Epidermal melanocyte (primary cell): ENCODE data around the gene ANKRD34C.
A peak's percentile ranks its signal among the peaks of the same experiment; 100 is the strongest.
"Not testable (repeated sequence)": the region's sequence is repeated elsewhere in the genome, so short reads cannot be mapped to it uniquely, and the experiment has no call there.

Source experiments
- DNase-seq: peaks from one replicate; pipeline ENCODE4 v3.0.0; 2011; ENCODE audit warnings: low spot score; ENCODE audit not compliant: insufficient read length

ANKRD34C gene

GRCh38 chr15:79310985-79311900, 28.7 kb downstream of the ANKRD34C start, which contains the start of gene TMED3:
Gene TMED3 (plus strand): TSS chr15:79311112. CDS start chr15:79311250, 138 bp downstream.
- DNase-seq, result peak; percentile 93

- no peak for DNase-seq
Measured at GRCh38 chr15:79311901-79312553, 29.5 kb downstream of the ANKRD34C start.

DNA sequence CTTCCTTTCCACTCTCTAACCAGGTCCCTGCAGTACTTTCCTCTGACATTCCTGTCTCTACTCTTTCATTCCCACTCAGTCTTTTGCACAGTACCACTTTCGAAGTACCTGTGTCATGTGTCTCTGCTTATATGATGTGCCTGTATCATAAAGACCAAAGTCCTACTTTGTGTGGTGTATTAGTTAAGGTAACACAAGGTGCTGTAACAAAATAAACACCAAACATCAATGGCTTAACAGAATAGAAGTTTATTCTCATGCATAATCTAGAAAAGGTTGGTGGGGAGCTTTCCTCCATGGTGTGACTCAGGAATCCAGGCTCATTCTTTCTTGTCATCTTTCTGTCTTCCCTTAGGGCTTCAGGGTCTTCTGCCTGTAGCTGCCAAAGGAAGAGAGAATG, 31.7 kb downstream of the ANKRD34C start:
- no peak for DNase-seq

- no peak for DNase-seq
Measured at GRCh38 chr15:79314811-79315210, 32.3 kb downstream of the ANKRD34C start.

- DNase-seq, result no peak
Measured at GRCh38 chr15:79315623-79316328, 33.3 kb downstream of the ANKRD34C start.

- DNase-seq, result no peak
Measured at GRCh38 chr15:79316864-79317263, 34.3 kb downstream of the ANKRD34C start.

GRCh38 chr15:79319973-79320372, 37.5 kb downstream of the ANKRD34C start:
- not testable (repeated sequence) for DNase-seq

GRCh38 chr15:79321876-79322275, 39.4 kb downstream of the ANKRD34C start:
- DNase-seq, result no peak

- DNase-seq, result no peak
Measured at GRCh38 chr15:79322306-79322705, 39.8 kb downstream of the ANKRD34C start.

GRCh38 chr15:79322945-79323344, 40.4 kb downstream of the ANKRD34C start:
- DNase-seq, result no peak

DNA sequence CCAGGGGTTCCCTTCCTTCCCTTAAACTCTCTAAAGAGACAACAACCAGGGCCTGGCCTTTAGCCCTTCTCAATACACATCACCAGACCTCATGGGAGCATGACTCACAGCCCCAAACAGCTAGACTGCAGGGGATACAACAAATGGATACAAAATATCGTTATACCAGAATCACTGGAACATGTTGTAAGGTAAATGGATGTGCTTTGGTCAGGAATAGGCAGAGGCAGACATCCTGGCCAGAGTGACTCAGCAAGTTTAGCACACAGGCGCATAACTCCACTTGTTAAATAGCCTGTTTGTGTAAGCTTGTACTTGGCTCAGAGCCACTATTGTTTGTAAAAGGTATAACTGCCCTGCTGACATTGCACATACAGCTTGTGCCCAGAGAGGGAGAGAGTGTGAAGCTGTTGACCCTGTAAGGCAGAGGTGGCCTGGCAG, 46.7 kb downstream of the ANKRD34C start:
- DNase-seq, result no peak
